ENCODE measurements around the gene MAP3K19.

- TF ChIP-seq POLR2A (IDR thresholded peaks at IDR 0.05): no peak
- TF ChIP-seq POLR2AphosphoS5 (IDR thresholded peaks at IDR 0.05): no peak
- TF ChIP-seq CTCF (IDR thresholded peaks at IDR 0.05): no peak
Measured at GRCh38 chr2:135056790-135057189, 9.5 kb upstream of the MAP3K19 start.
